NCI-H345 (cell line): ENCODE measurements around the gene UBL4B.

Experiments
- DNase-seq: peaks from one replicate; lab custom pipeline; 2025; lab: John Stamatoyannopoulos, UW

Gene UBL4B

DNA sequence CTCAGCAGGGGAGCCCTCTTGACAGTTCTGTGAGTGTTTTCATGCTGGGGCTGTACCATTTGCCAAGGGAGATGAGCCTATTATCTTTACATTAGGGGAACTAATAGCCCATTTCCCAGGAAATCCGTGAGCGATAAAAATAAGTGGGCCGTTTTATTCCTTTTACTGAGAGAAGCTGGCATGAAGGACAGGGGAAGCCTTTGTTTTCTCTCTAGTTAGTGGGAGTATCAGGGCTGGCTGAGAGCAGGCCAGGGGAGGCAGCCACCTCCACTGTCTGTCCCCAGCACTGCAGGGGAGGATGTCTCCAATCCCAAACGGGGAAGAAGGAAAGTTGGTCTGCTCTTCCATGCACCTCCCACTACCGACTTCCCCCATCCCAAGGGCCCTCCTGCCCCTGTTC, 2.5 kb downstream of the UBL4B start:
- peak; percentile 55 for DNase-seq

GRCh38 chr1:110118636-110119396, 6.6 kb downstream of the UBL4B start:
- DNase-seq = no peak

DNA sequence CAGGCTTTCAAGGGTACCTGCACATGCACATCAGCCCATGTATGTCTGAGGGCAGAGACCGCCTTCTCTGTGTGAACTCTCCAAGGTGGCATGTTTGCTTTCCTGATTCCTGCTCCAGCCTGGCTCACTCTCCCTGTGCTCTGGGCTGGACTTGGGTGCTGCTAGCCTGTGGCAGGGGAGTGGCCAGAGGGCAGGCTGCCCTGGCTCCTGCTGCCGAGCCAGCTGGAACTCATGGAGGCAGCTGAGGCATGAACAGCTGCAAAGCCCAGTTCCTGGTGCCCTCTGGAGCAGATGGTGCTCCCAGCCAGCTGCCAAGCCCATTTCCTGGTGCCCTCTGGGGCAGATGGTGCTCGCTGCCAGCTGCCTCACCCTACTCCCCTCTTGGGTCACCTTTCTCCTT, 7.6 kb downstream of the UBL4B start:
- peak; percentile 28 for DNase-seq

- DNase-seq = no peak
These were observed 8.8 kb downstream of the UBL4B start for GRCh38 chr1:110120960-110121561.

DNA sequence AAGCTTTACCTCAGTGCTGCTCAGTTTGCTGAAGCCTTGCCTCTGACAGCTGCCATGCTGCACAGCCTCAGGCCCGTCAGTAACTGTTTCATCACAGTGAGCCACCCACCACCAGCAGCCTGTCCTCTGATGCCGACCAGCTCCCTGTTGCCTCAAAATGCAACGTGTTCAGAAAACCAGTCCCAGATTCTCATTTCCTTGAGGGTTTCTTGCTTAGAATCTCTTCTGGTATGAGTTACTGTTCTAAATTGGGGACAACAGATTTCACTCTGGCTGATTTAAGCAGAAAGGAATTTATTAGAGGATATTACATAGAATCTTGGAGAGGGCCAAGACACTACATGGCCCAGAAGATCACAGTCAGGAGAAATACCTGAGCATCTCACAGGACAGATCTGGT, 11.0 kb downstream of the UBL4B start:
- DNase-seq = no peak

DNA sequence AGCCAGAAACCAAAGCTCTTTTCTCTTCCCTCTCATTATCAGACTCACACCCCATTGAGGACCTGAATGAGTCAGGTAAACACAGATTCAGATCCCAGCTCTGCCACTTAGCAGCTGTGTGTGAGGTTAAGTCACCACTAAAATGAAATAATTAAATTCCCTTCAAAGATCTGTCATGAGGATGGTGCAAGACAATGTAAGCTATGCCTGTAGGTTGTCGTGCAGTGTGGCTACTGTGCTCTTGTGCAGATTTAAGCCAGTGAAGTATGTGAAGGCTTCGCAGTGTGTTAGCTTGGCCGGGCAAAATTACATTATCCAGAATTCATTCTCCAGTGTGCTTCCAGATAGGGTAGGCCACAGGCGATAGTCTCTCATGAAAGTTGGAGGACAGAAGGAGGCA, 13.6 kb downstream of the UBL4B start:
- DNase-seq = peak; percentile 91

DNA sequence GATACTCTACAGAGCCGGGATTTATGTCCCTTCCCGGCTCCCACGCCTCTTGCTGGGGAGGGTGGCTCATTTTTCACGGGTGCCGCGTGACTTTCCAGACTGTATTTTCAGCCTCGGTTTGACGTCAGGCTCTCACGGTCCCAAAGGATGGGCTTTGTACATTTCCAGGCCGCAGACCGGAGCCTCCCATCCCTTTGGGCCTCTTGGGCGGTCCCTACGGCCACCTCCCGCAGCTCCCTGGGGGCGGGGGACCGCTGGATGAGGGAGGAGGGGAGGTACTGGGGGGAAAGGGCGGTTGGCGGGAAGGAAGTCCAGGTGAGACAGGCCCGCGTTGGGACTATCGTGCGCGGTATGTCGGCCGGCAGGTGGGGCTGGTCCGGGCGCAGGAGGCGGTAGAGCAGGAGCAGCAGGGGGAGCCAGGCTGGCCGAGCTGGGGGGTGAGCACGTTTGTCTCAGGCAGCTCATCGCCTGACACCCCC, 17.9 kb downstream of the UBL4B start:
- no peak for DNase-seq

- DNase-seq = peak; percentile 70
These were observed 18.7 kb downstream of the UBL4B start for GRCh38 chr1:110130989-110131388.

- DNase-seq = no peak
These were observed 20.4 kb downstream of the UBL4B start for GRCh38 chr1:110132682-110133081.

DNA sequence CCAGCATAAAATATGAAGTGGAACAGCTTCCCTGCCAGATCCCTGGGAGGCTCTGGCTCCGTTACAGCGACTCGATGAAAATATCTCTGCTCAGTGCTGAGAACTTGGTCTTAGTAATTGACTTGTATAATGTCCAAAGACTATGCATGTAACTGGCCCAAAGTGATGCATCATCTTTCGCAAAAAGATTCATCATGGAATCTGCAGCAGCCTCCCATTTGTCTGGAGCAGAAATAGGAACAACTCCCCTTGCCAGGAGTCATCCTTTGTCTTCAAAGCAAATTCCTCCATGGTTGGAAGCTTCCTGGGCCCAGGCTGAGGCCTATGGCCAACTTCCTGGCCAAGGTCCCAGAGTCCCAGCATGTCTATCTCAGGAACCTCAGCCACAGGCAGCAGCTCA, 21.2 kb downstream of the UBL4B start:
- DNase-seq = no peak

GRCh38 chr1:110134050-110134595, 21.9 kb downstream of the UBL4B start:
- peak; percentile 76 for DNase-seq

- peak; percentile 92 for DNase-seq
These were observed 23.0 kb downstream of the UBL4B start for GRCh38 chr1:110135246-110135645.

DNA sequence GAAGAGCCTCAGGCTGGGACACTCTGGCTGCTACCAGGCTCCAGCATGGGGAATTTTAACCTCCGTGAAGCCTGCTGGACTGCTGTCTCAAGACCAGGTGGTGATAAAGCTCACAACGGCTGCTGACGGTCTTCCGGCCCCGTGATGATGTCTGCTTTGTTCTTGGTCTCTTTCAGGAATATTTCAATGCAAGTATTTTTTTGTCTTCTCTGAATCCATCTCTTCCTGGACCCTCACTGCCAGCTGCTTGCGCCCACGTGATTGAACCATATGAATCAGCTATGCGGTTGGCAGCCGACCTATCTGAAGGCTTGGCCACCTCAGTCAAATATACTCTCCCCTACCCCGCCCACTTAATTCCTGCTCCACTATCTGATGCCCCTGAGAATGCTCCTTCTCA, 23.4 kb downstream of the UBL4B start:
- peak; percentile 71 for DNase-seq

- peak; percentile 96 for DNase-seq
These were observed 24.7 kb downstream of the UBL4B start for GRCh38 chr1:110136911-110137310.

DNA sequence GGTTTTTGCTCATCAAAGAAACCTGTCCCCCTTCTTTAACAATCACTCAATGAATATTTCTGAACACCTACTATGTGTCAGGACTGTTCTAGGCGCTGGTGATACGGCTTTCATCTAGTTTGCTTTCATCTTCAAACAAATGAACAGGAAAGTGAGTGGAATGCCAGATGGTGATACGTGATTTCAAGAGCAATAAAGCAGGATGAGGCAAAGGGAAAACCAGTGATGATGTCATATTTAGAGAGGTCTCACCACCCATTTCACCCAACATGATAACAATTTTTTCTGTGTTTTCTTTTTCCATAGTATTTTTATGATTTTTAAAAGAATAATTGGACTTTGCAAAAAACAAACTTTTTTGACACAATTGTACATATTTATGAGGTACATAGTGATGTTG, 26.7 kb downstream of the UBL4B start:
- DNase-seq = no peak

DNA sequence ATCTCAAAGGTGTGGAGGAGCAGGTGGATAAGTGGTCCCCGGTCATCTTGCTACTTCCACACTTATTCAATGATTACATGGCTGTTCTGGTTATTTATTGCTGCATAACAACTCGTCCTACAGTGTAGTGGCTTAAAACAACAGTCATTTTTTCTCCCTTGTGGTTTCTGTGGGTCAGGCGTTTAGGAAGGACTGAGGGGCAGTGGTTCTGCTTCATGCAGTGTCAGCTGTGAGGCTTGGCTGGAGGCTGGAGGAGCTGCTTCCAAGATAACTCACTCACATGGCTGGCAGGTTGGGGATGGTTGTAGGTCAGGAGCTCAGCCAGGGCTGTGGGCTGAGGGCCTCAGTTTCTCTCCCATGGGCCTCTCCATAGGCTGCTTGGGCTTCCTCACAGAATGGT, 32.1 kb downstream of the UBL4B start:
- DNase-seq = no peak

- peak; percentile 54 for DNase-seq
These were observed 36.7 kb downstream of the UBL4B start for GRCh38 chr1:110148961-110149360.

DNA sequence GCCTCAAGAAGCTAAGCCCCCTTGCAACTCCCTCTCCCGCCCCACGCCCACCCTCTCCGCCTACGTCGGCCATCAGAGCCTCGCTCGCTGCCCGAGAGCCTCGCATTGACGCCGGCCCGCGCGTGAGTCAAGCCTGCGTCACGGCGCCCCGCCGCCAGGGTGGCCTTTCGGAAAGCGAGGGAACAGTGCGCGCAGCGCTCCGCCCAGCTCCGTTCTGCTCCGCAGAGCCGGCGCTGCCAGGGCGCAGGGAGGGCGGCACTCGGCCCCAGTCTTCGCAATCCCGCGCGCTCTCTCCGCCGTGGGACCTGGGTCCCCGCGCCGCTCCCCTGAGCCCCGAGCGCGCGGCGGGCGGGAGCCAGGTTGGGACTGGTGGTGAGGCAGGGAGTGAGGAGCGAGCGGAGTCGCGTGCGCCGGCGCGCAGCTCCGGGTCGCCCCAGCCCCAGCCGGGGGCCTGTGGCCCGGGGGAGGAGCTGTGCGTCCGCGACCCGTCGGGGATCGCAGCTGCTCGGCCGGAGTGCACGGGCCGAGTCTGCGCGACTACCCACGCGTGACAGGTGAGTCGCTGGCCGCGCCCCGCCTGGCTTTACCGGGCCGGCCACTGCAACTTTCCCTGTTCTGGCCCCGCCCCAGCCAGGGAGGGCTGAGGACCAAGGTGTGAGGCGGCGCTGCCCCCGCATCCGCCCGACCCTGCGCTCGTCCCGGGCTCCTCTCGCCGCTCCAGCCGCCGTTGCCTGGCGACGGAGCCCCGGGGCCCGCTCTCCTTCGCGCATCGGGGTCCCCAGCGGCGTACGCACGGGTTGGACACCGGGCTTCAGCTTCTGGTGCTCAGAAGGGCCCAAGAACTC, 38.3 kb downstream of the UBL4B start, which contains the start of gene SLC6A17:
TSS of gene SLC6A17 (plus strand) at position 165 of the 845 bp plus-strand sequence. CDS start 16,436 bp downstream, outside the sequence.
- peak; percentile 70 for DNase-seq

- no peak for DNase-seq
These were observed 39.0 kb downstream of the UBL4B start for GRCh38 chr1:110151175-110151669.

- DNase-seq = no peak
These were observed 40.0 kb downstream of the UBL4B start for GRCh38 chr1:110152133-110152785.

DNA sequence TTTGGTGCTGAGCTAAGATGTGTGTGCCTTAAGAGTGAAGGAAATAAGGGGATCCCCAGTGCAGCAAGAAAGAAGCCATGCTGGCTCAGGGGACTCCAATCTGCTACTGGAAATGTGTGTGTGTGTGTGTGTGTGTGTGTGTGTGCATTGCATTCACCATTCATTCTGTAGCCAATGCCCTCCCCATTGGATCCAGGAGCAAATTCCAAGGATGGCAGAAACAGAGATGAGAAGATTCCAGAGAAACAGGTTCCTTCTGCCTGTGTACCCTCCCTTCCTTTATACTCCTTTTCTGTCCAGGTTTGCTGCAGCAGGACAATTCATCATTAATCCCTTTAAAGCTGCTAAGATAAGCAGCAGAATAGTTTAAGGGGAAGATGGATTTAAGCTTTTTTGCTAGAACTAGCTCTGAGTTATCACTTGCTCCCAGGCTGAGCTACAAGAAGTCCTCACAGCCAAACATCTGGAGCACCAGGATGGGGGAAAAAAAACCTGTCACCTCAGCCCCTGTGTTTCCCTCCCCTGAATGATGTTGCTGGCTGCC, 41.2 kb downstream of the UBL4B start:
- no peak for DNase-seq
